ENCODE data around the gene CCDC150. TPM values are rescaled to one million over a fixed set of nuclear protein-coding genes. Genes with fewer than 3 reads are reported as not detected.
"Not testable (repeated sequence)": the region's sequence is repeated elsewhere in the genome, so short reads cannot be mapped to it uniquely, and the experiment has no call there.

The CCDC150 gene
- total RNA-seq, 3 donors from 2014 or later: 2.1 to 5.3 (median 3.1) TPM

GRCh38 chr2:196675963-196676362, 36.4 kb downstream of the CCDC150 start:
- H3K9me3 ChIP-seq: no peaks in the 10 kb centered on the region
- H3K36me3 ChIP-seq (ENCODE audit: low read depth): no peaks in the 10 kb centered on the region
- ATAC-seq: no peak
- H3K4me3 ChIP-seq: no peak overlapping the region
- H3K4me1 ChIP-seq (ENCODE audit: low read depth): no peaks in the 10 kb centered on the region
- no peak for TF ChIP-seq CTCF (IDR thresholded peaks at IDR 0.05)
- intact Hi-C loops (cut with DNase I, micrococcal nuclease): no loop called here
- no peak for DNase-seq

GRCh38 chr2:196677404-196677803, 37.9 kb downstream of the CCDC150 start:
- no peak for TF ChIP-seq CTCF (IDR thresholded peaks at IDR 0.05)
- H3K4me3 ChIP-seq: no peak overlapping the region
- intact Hi-C loops (cut with DNase I, micrococcal nuclease): no loop called here
- no peaks in the 10 kb centered on the region for H3K9me3 ChIP-seq
- no peaks in the 10 kb centered on the region for H3K4me1 ChIP-seq (ENCODE audit: low read depth)
- no peak for ATAC-seq
- DNase-seq: no peak
- no peaks in the 10 kb centered on the region for H3K36me3 ChIP-seq (ENCODE audit: low read depth)

GRCh38 chr2:196679368-196679767, 39.9 kb downstream of the CCDC150 start:
- ATAC-seq (no peak), DNase-seq (no peak)
- intact Hi-C loops (cut with DNase I, micrococcal nuclease): no loop called here
- H3K4me1 ChIP-seq (ENCODE audit: low read depth): no peaks in the 10 kb centered on the region
- no peak overlapping the region for H3K4me3 ChIP-seq
- H3K9me3 ChIP-seq: peaks cover under 1% of the 10 kb centered on the region
- no peaks in the 10 kb centered on the region for H3K36me3 ChIP-seq (ENCODE audit: low read depth)
- TF ChIP-seq CTCF (IDR thresholded peaks at IDR 0.05): no peak

GRCh38 chr2:196681510-196681909, 42.0 kb downstream of the CCDC150 start:
- intact Hi-C loops (cut with DNase I, micrococcal nuclease): no loop called here
- ATAC-seq (no peak), DNase-seq (no peak)
- H3K36me3 ChIP-seq (ENCODE audit: low read depth): no peaks in the 10 kb centered on the region
- no peak overlapping the region for H3K4me3 ChIP-seq
- TF ChIP-seq CTCF (IDR thresholded peaks at IDR 0.05): no peak
- no peaks in the 10 kb centered on the region for H3K4me1 ChIP-seq (ENCODE audit: low read depth)
- H3K9me3 ChIP-seq: peaks cover 14% of the 10 kb centered on the region

GRCh38 chr2:196685792-196686191, 46.3 kb downstream of the CCDC150 start:
- no peak for ATAC-seq
- Histone ChIP-seq H3K4me3 (no peak overlapping the region), H3K9me3 (peaks cover 17% of the 10 kb centered on the region), H3K36me3 (ENCODE audit: low read depth) (no peaks in the 10 kb centered on the region), H3K4me1 (ENCODE audit: low read depth) (no peaks in the 10 kb centered on the region)
- intact Hi-C loops (cut with DNase I, micrococcal nuclease): no loop called here
- no peak for DNase-seq
- no peak for TF ChIP-seq CTCF (IDR thresholded peaks at IDR 0.05)

GRCh38 chr2:196686737-196687136, 47.2 kb downstream of the CCDC150 start:
- intact Hi-C loops (cut with DNase I, micrococcal nuclease): not testable (repeated sequence)

More at GRCh38 chr2:196686737-196687136, 47.2 kb downstream of the CCDC150 start:
- H3K9me3 ChIP-seq: peaks cover 17% of the 10 kb centered on the region
- not testable (repeated sequence) for H3K4me1 ChIP-seq (ENCODE audit: low read depth); H3K4me3 ChIP-seq; ATAC-seq; H3K36me3 ChIP-seq (ENCODE audit: low read depth); DNase-seq
